Gastrocnemius medialis (tissue), 4 donors: ENCODE data around the gene WWOX. TPM values are rescaled to one million over a fixed set of nuclear protein-coding genes. Genes with fewer than 3 reads are reported as not detected.
A peak's percentile ranks its signal among the peaks of the same experiment; 100 is the strongest.

Experiments used
- ATAC-seq, 2 donors: fragments of 150-250 bp; one replicate each; pipeline ENCODE4 v1.9.1; 2016
- DNase-seq, 2 donors: peaks; one replicate each; pipeline ENCODE4 v3.0.0-alpha.2; 2019
- H3K27ac ChIP-seq, 4 donors: fragments of 200-600 bp; sonication (generic); 1 replicate in 1 of 4; 2 replicates in 3 of 4; pipeline ENCODE4 v1.5.1; 2016 to 2018; ENCODE audit warnings: mild to moderate bottlenecking in 2 of 4, moderate library complexity in 1 of 4
- H3K27me3 ChIP-seq, 3 donors: fragments of 200-600 bp; sonication (generic) in 2 of 3; 1 replicate in 1 of 3; 2 replicates in 2 of 3; pipeline versions ENCODE4 v1.5.1 to v1.6.0; 2016 to 2019; ENCODE audit warnings: mild to moderate bottlenecking in 1 of 3, moderate library complexity in 1 of 3
- H3K36me3 ChIP-seq, 2 donors: fragments of 200-600 bp; sonication (generic) in 1 of 2; one replicate each; pipeline ENCODE4 v1.5.1; 2017 to 2018
- H3K4me1 ChIP-seq, 2 donors: fragments of 200-600 bp; sonication (generic) in 1 of 2; one replicate each; pipeline ENCODE4 v1.5.1; 2016 to 2017; ENCODE audit warnings: mild to moderate bottlenecking in 2 of 2
- H3K4me3 ChIP-seq, 4 donors: fragments of 200-600 bp; sonication (generic) in 3 of 4; 1 replicate in 1 of 4; 2 replicates in 3 of 4; pipeline ENCODE4 v1.5.1; 2016 to 2019; ENCODE audit warnings: mild to moderate bottlenecking in 2 of 4
- H3K9me3 ChIP-seq, 3 donors: fragments of 200-600 bp; sonication (generic) in 2 of 3; 1 replicate in 1 of 3; 2 replicates in 2 of 3; pipeline ENCODE4 v1.5.1; 2016 to 2019
- POLR2A ChIP-seq, 2 donors: fragments of 450-650 bp; IDR thresholded peaks; one replicate each; pipeline ENCODE4 v1.6.1; 2017; ENCODE audit warnings: antibody characterized with exemption in 2 of 2, mild to moderate bottlenecking in 2 of 2, moderate library complexity in 2 of 2
- in situ Hi-C, 4 donors: fragments of 200-750 bp; cut with MboI; loops; one replicate each; pipeline versions ENCODE4 v1.15.0 to v1.8.0; 2017; ENCODE audit warnings: low sequenced_read_pairs in 4 of 4
- intact Hi-C: fragments of 100-400 bp; cut with DNase I; formaldehyde crosslinking; loops from one replicate; pipeline ENCODE4 v1.15.1; 2023; ENCODE audit warnings: low total_unique reads
- total RNA-seq, 4 donors: library from RNA; depleted of rRNA; stranded (reverse); fragments of >200 nt; gene quantifications; one replicate each; pipeline versions ENCODE4 v1.1.0 to v1.2.3, GENCODE V29; 2016
- TF ChIP-seq, protein P1 (sequence below), 5 experiments: fragments of 450-650 bp in 3 of 5; fragments of 200-600 bp in 2 of 5; sonication (generic) in 2 of 5; IDR thresholded peaks in 4 of 5; conservative IDR thresholded peaks in 1 of 5; 1 replicate in 4 of 5; 2 replicates in 1 of 5; pipeline ENCODE4 v1.5.1; 2016 to 2019; ENCODE audit warnings: antibody characterized with exemption in 5 of 5, mild to moderate bottlenecking in 3 of 5, moderate library complexity in 3 of 5

Gene WWOX
- total RNA-seq, 4 donors from 2014 or later, result 3.3 to 13.0 (median 6.0) TPM

DNA sequence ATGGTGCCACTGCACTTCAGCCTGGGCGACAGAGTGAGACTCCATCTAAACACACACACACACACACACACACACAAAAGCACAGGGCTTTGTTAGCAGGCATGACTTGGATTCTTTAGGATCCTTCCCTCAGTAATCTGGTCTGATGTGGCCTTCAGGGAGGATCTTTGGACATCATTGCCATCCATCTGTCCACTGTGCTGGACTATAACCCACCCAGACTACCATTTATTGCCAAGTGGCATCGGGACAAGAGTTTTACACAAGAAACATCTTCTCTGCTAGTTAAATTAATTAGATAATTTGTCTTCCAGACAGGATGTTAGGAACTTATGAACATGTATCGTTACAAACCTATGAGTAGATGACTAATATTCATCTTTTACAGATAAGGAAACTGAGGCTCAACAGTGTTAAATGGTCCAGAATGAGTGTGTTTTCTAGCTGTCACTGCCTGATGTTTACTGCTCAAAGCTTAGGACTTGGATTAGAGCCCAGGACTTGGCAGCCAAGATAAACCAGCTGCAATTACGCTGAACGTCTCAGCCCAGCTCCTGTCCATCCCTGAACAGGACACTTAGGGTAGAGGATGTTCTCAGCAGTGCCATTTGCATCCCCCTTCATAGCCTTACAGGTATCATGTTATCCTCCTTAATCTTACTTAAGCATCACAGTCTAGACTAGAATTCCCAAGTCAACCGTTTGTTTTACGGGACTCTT, 285.8 kb downstream of the WWOX start:
- H3K36me3 ChIP-seq, result no peaks in the 10 kb centered on the region
- no peaks in the 10 kb centered on the region for H3K27me3 ChIP-seq
- peaks cover 9 to 15% of the 10 kb centered on the region in 2 donors for H3K4me1 ChIP-seq
- ATAC-seq (peak in 1 of 2 donors; percentile 87), DNase-seq (no peak)
- H3K4me3 ChIP-seq, result no peak overlapping the region
- no peaks in the 10 kb centered on the region for H3K9me3 ChIP-seq
- intact Hi-C loops (no loop called here), in situ Hi-C loops (no loop called here)
- no peak overlapping the region for H3K27ac ChIP-seq
- TF ChIP-seq POLR2A (IDR thresholded peaks at IDR 0.05), result no peak
- TF ChIP-seq, protein P1, sequence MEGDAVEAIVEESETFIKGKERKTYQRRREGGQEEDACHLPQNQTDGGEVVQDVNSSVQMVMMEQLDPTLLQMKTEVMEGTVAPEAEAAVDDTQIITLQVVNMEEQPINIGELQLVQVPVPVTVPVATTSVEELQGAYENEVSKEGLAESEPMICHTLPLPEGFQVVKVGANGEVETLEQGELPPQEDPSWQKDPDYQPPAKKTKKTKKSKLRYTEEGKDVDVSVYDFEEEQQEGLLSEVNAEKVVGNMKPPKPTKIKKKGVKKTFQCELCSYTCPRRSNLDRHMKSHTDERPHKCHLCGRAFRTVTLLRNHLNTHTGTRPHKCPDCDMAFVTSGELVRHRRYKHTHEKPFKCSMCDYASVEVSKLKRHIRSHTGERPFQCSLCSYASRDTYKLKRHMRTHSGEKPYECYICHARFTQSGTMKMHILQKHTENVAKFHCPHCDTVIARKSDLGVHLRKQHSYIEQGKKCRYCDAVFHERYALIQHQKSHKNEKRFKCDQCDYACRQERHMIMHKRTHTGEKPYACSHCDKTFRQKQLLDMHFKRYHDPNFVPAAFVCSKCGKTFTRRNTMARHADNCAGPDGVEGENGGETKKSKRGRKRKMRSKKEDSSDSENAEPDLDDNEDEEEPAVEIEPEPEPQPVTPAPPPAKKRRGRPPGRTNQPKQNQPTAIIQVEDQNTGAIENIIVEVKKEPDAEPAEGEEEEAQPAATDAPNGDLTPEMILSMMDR (IDR thresholded peaks at IDR 0.05 in 4 of 5, conservative IDR thresholded peaks at IDR 0.05 in 1 of 5), result no peak

DNA sequence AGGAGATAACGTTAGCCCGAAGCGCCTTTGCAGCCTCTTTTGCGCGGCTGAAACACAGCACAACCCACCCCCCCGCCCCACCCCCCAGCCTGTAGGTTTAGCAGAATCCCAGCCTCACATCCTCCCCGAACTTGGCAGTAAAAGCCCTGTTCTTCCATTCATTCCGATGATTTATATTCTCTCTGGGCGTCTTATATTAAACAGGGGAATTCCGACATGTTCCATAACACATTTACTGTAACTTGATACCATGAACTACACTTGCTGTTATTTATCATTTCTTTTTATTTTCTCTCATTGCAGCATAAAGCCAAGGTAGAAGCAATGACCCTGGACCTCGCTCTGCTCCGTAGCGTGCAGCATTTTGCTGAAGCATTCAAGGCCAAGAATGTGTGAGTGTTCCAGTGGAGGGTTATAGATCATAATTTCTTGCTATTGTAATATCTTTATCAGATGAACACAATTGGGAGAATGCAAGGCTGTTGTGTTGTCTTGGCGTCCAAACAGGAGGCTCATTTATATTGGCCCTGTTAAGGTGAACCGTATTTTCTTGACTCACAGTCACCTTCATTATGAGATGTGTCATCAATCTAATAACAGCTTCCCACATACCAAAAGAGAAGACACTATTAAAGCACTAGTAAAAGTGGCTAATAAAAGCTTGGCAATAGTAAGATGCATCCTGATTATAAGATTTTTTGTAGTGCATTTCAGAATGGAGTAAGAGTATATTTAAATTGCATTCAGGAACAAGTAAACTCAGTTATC, 287.3 kb downstream of the WWOX start:
- Histone ChIP-seq H3K4me1 (peaks cover 12 to 24% of the 10 kb centered on the region in 2 donors), H3K36me3 (no peaks in the 10 kb centered on the region), H3K4me3 (no peak overlapping the region), H3K27me3 (no peaks in the 10 kb centered on the region), H3K27ac (no peak overlapping the region), H3K9me3 (no peaks in the 10 kb centered on the region)
- intact Hi-C loops (no loop called here), in situ Hi-C loops (no loop called here)
- DNase-seq, result no peak
- TF ChIP-seq, protein P1 (IDR thresholded peaks at IDR 0.05 in 4 of 5, conservative IDR thresholded peaks at IDR 0.05 in 1 of 5), result no peak
- no peak for TF ChIP-seq POLR2A (IDR thresholded peaks at IDR 0.05)
- ATAC-seq, result no peak

DNA sequence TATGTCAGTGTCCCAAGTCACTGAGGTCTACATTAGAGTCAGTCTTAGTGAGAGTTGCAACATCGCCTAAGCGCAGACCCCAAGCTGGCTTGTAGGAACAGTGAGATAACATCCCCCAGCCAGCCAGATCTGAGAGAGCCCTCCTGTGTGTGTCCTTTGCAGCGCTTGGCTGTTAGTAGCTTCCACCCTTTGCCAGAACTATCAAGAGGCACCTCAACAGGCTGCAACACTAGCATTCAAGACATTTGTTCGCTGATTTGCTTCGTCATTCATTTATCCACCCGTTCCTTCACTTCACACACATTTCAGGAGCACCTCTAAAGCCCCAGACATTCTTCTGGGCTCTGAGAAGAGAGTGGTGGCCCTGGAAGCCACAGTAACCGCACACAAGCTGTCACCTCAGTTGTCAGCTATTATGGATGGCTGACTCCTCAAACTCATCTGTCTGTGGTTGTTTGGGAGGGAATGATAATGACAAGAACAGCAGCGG, 289.6 kb downstream of the WWOX start:
- intact Hi-C loops, result no loop called here
- in situ Hi-C loops, result no loop called here
- no peak overlapping the region for H3K27ac ChIP-seq
- no peak for DNase-seq
- TF ChIP-seq, protein P1 (IDR thresholded peaks at IDR 0.05 in 4 of 5, conservative IDR thresholded peaks at IDR 0.05 in 1 of 5), result no peak
- no peak for TF ChIP-seq POLR2A (IDR thresholded peaks at IDR 0.05)
- no peaks in the 10 kb centered on the region for H3K36me3 ChIP-seq
- ATAC-seq, result no peak
- H3K27me3 ChIP-seq, result no peaks in the 10 kb centered on the region
- H3K9me3 ChIP-seq, result no peaks in the 10 kb centered on the region
- peaks cover 12 to 24% of the 10 kb centered on the region in 2 donors for H3K4me1 ChIP-seq
- no peak overlapping the region for H3K4me3 ChIP-seq

DNA sequence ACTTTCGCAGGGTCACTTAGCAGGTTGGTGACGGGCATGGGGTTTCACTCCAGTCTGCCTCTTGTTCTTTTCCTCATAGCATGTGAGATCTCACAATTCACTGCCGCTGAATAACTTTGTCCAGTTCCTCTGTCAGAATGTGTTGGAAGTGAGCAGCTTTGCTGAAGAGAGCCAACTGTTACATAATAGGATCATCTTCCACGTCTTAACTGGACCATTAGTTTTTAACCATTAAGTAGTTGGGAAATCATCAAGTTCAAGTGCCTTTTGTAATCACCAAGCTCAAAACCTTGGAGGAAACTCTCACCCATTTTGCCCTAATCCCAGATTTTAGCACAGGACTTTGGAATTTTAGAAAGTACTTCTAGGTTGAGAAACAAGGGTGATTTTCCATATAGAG, 290.6 kb downstream of the WWOX start:
- intact Hi-C loops (no loop called here), in situ Hi-C loops (no loop called here)
- Histone ChIP-seq H3K36me3 (no peaks in the 10 kb centered on the region), H3K4me1 (peaks cover 12 to 24% of the 10 kb centered on the region in 2 donors), H3K9me3 (no peaks in the 10 kb centered on the region), H3K4me3 (no peak overlapping the region), H3K27me3 (no peaks in the 10 kb centered on the region), H3K27ac (no peak overlapping the region)
- DNase-seq (peak in 1 of 2 donors; percentile 14), ATAC-seq (peak; percentile 53 to 85)
- TF ChIP-seq POLR2A (IDR thresholded peaks at IDR 0.05), result no peak
- TF ChIP-seq, protein P1 (IDR thresholded peaks at IDR 0.05 in 4 of 5, conservative IDR thresholded peaks at IDR 0.05 in 1 of 5), result no peak
